Measurements from ENCODE around the gene CYFIP2. TPM values are rescaled to one million over a fixed set of nuclear protein-coding genes. Genes with fewer than 3 reads are reported as not detected.

CYFIP2 gene
- total RNA-seq, 4 donors from 2014 or later: 46.5 to 155 (median 57.2) TPM

DNA sequence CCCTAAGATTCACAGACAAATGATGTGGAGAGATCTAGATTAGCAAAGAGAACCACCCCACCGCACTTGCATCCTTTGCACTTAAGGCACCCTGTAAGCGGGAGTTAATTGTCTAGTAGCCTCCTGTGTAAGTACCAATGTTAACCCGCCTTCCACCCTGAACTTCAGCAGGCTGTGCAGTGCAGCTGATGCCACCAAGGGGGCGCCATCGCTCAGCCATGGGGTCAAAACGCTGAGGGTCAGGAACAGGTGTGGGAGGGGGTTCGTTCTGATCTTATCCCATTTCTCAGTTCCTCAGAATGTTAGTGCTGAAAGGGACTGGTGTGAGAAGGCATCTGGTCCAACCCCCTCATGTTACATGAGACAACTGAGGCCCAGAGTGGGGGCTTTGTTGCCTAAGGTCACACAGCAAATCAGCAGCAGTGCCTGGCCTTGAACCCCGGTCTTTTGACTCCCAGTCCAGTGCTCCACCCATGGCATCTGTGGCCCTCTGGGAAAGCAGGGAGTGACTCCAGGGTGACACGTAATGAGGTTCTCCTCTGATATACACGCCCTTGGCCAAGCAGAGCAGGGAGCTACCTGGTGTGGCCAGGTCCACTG is 57.3 kb downstream of the CYFIP2 start:
- Histone ChIP-seq H3K4me3 (no peak overlapping the region), H3K27ac (no peak overlapping the region), H3K27me3 (no peaks in the 10 kb centered on the region), H3K9me3 (no peaks in the 10 kb centered on the region), H3K36me3 (peaks cover 0 to 36% (median 0%) of the 10 kb centered on the region in 3 donors), H3K4me1 (peaks cover 0 to 4% (median 0%) of the 10 kb centered on the region in 4 donors)
- DNase-seq: no peak
- TF ChIP-seq POLR2A (IDR thresholded peaks at IDR 0.05): no peak
- TF ChIP-seq, protein P1, sequence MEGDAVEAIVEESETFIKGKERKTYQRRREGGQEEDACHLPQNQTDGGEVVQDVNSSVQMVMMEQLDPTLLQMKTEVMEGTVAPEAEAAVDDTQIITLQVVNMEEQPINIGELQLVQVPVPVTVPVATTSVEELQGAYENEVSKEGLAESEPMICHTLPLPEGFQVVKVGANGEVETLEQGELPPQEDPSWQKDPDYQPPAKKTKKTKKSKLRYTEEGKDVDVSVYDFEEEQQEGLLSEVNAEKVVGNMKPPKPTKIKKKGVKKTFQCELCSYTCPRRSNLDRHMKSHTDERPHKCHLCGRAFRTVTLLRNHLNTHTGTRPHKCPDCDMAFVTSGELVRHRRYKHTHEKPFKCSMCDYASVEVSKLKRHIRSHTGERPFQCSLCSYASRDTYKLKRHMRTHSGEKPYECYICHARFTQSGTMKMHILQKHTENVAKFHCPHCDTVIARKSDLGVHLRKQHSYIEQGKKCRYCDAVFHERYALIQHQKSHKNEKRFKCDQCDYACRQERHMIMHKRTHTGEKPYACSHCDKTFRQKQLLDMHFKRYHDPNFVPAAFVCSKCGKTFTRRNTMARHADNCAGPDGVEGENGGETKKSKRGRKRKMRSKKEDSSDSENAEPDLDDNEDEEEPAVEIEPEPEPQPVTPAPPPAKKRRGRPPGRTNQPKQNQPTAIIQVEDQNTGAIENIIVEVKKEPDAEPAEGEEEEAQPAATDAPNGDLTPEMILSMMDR (IDR thresholded peaks at IDR 0.05): no peak

DNA sequence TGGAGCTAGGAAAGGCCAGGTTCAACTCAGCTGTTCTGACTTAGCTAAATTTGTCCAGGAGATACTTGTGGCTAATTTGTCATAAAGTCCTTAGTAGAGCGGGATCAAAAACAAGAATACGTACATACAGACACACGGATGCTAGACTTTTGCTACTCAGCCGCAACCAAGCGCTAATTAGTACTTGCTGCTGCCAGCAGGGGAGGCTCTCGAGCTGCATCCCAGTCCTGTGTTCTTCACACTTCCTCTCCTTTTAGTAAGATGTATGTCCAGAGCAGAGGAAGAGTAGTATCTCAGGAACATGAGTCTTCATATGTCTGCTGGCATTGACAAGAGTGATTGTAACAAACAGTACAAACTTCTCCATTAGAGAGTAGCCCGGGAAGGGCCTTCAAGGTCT is 58.3 kb downstream of the CYFIP2 start:
- Histone ChIP-seq H3K27ac (no peak overlapping the region), H3K9me3 (no peaks in the 10 kb centered on the region), H3K4me1 (peaks cover 0 to 4% (median 0%) of the 10 kb centered on the region in 4 donors), H3K36me3 (peaks cover 0 to 36% (median 0%) of the 10 kb centered on the region in 3 donors), H3K4me3 (no peak overlapping the region), H3K27me3 (no peaks in the 10 kb centered on the region)
- TF ChIP-seq, protein P1 (IDR thresholded peaks at IDR 0.05): peak in 2 of 6 experiments; percentile 4 to 12
- no peak for TF ChIP-seq POLR2A (IDR thresholded peaks at IDR 0.05)
- DNase-seq: no peak

DNA sequence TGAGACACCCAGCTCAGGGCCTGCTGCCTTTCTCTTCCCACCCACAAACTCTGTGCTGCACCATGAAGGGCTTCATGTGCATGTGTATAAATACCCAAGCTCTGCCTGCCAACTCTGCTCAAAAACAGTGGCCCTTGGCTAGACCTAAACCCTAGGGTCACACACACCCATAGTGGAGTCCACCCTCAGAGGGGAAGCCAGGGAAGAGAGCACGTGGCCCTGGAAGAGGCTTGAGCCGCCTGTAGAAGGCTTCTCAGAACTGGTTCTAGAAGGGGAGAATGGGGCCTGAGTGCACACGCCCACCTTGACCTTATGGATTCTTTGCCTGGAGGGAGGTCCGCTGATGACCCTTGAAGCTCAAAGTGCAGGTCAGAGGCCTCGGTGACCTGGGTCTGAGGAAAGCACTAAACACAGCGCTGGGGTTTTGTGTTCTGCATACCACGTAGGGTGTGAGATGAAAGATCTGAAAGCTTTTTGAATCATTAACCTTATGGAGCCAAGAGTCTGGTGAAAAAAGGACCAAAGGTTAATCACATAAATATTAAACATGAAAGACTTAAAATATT is 60.6 kb downstream of the CYFIP2 start:
- Histone ChIP-seq H3K27ac (no peak overlapping the region), H3K4me1 (peaks cover 0 to 4% (median 0%) of the 10 kb centered on the region in 4 donors), H3K4me3 (no peak overlapping the region), H3K9me3 (no peaks in the 10 kb centered on the region), H3K36me3 (peaks cover 0 to 35% (median 0%) of the 10 kb centered on the region in 3 donors), H3K27me3 (no peaks in the 10 kb centered on the region)
- DNase-seq: no peak
- TF ChIP-seq POLR2A (IDR thresholded peaks at IDR 0.05): no peak
- TF ChIP-seq, protein P1 (IDR thresholded peaks at IDR 0.05): no peak

DNA sequence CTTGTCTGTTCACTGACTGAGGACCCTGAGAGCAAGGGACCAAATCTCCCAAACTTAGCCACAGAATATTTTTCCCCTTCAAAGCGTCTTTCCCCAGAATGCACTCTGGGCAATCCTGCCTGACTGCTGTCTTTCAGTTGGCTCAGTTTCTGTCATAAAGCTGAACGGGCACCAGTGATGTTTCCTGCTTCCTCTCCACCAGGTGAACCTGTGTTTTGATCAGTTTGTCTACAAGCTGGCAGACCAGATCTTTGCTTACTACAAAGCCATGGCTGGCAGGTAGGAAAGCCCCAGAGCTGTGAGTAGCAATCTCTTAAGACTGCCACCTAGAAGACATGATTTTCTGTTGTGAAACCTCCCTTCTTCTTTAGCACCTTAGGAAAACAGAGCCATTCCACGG is 61.8 kb downstream of the CYFIP2 start:
- no peak for DNase-seq
- Histone ChIP-seq H3K4me1 (peaks cover 0 to 4% (median 0%) of the 10 kb centered on the region in 4 donors), H3K27ac (peak overlapping the region in 2 of 4 donors; percentile 11 to 54), H3K27me3 (no peaks in the 10 kb centered on the region), H3K36me3 (peaks cover 0 to 42% (median 0%) of the 10 kb centered on the region in 3 donors), H3K4me3 (peak overlapping the region in 1 of 4 donors; percentile 10), H3K9me3 (no peaks in the 10 kb centered on the region)
- no peak for TF ChIP-seq POLR2A (IDR thresholded peaks at IDR 0.05)
- TF ChIP-seq, protein P1 (IDR thresholded peaks at IDR 0.05): peak in 1 of 6 experiments; percentile 6

DNA sequence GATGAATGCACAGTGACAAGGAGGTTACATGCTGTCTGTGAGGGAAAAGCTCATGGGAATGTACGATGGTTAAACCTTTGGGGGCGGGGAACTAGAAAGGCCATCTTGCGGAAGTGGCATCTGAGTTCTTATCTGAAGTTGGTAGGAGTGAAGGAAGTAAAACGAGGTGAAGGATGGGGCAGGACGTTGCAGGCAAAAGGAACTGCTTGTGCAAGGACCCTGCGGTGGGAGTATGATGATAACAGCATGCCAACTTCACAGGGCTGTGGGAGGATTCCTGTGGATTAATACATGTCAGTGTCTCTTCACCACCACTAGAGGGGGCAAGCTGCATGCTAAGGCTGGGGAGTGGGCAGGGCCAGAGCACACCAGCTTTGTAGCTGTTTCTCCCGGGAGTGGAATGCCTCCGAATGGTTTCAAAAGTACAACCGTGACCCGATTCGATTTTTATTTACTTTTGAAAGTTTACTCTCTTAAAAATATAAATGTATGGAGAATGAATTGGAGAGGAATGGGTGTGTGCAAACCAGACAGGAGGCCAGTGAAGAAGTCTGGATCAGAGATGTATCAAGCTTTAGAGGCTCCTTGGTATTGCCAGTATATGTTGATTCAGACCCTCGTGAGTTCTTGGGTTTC is 62.5 kb downstream of the CYFIP2 start:
- Histone ChIP-seq H3K27ac (peak overlapping the region in 2 of 4 donors; percentile 2 to 11), H3K4me3 (peak overlapping the region in 2 of 4 donors; percentile 10 to 12), H3K36me3 (peaks cover 0 to 45% (median 0%) of the 10 kb centered on the region in 3 donors), H3K4me1 (peaks cover 0 to 4% (median 0%) of the 10 kb centered on the region in 4 donors), H3K9me3 (no peaks in the 10 kb centered on the region), H3K27me3 (no peaks in the 10 kb centered on the region)
- peak; percentile 35 to 80 (median 65) for DNase-seq
- TF ChIP-seq, protein P1 (IDR thresholded peaks at IDR 0.05): peak; percentile 71 to 92 (median 84)
- TF ChIP-seq POLR2A (IDR thresholded peaks at IDR 0.05): no peak

All from Peyer's patch (tissue), 4 donors.